HG03469 (cell line): ENCODE data around the gene GRIK3.
"Not testable (repeated sequence)": the region's sequence is repeated elsewhere in the genome, so short reads cannot be mapped to it uniquely, and the experiment has no call there.

ENCODE experiments used
- ATAC-seq: cut with Tn5 transposase; IDR thresholded peaks from one replicate; pipeline ENCODE4 v1.9.1; 2021; ENCODE audit warnings: mild to moderate bottlenecking, moderate library complexity, moderate number of reproducible peaks; ENCODE audit not compliant: unreplicated experiment

The GRIK3 gene

GRCh38 chr1:36771660-36772284 lies 262.5 kb downstream of the GRIK3 start:
- no peak for ATAC-seq

DNA sequence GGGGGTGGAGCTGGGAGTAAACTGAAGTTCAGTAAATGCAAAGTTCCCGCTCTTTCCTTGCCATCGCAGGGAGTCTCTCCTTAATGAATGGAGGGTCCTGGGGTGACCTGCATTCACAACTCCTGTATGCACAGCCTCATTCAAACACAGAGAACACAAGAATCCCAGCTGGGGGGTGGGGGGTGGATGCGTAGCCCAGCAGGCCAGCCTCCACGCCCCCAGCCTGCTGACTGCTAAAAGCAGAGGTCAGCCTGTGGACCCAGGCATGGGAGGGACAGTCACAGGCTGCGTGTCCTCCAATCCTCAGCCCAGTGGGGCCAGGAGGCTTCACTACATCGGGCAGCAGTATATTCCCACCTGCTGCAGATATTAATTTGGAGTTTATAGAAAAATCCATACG lies 263.1 kb downstream of the GRIK3 start:
- ATAC-seq: no peak

DNA sequence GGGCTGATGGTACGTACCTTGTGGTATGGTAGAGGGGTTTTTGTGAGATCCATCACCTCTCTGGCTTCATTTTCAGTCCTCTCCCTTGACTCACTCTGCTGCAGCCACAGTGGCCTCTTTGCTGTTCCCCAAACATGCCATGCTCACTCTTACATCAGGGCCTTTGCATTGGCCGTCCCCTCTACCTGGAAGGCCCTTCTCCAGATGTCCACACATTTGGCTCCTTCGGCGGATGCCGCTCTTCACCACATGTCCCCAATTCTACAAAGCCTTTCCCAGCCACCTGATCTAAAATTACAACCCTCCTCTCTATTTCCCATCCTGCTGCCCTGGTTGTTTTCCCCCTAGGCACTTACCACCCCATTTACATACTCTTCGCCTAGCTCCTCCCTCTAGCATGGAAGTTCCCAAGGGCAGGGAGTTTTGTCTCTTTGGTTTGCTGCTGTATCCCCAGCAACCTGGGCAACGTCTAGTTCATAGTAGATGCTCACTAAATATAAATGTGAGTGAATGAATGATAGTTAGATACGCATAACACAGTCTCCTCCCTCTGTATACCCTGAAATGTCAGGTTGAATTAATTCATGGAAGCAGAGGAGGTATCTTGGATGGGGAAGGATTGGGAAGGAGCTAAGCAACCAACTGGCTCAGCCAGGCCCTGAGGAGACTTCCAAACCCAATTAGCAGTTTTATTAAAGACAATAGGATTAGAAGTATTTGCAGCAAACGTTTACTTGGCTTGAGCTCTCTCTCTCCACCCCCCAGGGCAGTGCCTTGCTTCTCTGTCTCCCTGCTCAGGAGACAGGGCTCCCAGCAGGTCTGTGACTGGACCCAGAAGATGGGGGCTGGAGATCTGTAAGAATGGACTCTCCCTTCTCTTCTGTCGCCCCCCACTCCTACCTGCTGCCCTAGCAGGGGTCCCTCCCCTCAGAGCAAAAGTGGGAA lies 264.2 kb downstream of the GRIK3 start:
- no peak for ATAC-seq

GRCh38 chr1:36768486-36769178 lies 265.7 kb downstream of the GRIK3 start:
- ATAC-seq: no peak

DNA sequence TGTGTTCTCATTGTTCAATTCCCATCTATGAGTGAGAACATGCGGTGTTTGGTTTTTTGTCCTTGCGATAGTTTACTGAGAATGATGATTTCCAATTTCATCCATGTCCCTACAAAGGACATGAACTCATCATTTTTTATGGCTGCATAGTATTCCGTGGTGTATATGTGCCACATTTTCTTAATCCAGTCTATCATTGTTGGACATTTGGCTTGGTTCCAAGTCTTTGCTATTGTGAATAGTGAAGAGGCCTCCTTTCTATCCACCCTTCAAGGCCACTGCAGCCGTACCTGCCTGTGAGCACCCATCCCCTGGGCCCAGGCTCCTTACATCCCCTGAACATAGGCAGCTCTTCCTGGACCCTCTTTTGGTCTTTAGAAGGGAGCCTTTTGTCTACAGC lies 266.9 kb downstream of the GRIK3 start:
- ATAC-seq: not testable (repeated sequence)

- no peak for ATAC-seq
Observed at GRCh38 chr1:36766481-36766880, 267.8 kb downstream of the GRIK3 start.

DNA sequence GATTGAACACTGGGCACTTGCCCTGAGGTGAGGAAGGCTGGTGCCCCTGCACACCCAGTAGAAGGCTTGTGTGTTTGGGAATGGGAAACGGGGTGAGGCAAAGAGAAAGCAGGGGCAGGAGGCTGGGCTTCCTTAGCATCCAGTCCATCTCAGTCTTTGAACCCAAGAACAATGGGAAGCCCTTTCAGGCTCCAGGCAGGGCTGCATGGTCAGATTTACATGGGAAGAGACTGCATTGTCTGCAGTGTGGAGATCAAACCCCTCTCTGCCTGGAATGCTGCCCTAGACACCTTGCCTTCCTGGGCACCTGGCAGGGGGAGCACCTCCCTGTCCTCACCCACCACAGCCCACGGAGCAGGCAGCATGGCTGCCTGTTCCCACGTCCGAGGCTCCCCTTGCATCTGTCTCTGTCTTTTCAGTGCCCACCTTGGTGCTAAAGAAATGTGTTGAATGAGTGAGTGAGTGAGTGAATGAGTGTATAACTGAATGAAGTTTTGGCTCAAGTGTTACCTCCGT lies 268.5 kb downstream of the GRIK3 start:
- ATAC-seq: no peak

DNA sequence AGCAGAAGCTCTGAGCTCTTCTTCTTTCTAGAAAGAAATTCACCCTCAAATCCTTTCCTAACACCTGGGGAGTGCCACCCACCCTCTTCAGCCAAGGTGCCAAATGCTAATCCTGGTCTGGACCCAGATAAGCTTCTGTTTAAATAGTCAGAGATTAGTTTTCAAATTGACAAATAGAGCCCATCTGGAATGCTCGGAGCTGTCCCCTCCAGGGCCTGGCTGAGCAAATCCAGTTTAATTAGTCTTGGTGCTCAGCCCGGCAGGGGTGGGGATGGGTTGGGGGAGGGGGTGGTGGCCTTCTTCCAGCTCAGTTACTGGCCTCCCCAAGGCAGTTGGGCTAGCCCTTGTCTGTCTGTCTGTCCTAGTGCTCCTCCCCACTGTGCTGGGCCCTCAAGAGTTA lies 269.5 kb downstream of the GRIK3 start:
- ATAC-seq: no peak

- ATAC-seq: no peak
Observed at GRCh38 chr1:36763771-36764170, 270.5 kb downstream of the GRIK3 start.

DNA sequence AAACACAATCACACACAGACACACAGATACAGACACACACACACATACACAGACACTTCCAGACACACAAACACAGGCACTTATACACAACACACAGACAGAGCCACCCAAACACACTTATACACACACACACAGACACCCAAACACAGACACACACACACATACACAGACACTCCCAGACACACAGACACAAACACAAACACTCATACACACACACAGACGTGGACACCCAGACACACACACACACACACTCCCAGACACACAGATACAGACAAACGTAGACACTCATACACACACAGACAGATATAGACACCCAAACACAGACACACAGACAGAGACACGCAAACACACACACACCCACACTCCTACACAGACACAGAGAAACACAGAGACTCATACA lies 272.1 kb downstream of the GRIK3 start:
- no peak for ATAC-seq

DNA sequence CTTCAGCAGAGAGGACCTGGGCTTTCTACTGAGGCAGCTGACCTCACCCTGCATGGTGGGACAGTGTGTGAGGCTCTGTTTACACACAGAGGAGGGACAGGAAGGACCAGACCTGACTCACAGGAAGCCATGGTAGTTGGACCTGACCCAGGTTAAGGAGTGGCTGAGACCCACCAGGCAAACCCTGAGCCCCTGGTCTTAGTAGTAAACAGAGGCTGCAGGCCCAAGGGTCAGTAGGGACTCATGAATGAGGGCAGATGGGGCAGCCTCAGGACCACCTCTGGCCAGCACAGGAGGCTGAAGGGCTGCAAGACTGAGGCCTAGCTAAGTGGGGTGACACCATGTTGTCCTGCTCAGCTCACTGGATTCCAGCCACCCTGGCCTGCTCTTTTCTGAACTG lies 273.2 kb downstream of the GRIK3 start:
- ATAC-seq: no peak

GRCh38 chr1:36760081-36760480 lies 274.2 kb downstream of the GRIK3 start:
- no peak for ATAC-seq

GRCh38 chr1:36759355-36759754 lies 275.0 kb downstream of the GRIK3 start:
- ATAC-seq: no peak

- no peak for ATAC-seq
Observed at GRCh38 chr1:36755303-36756230, 278.7 kb downstream of the GRIK3 start.

DNA sequence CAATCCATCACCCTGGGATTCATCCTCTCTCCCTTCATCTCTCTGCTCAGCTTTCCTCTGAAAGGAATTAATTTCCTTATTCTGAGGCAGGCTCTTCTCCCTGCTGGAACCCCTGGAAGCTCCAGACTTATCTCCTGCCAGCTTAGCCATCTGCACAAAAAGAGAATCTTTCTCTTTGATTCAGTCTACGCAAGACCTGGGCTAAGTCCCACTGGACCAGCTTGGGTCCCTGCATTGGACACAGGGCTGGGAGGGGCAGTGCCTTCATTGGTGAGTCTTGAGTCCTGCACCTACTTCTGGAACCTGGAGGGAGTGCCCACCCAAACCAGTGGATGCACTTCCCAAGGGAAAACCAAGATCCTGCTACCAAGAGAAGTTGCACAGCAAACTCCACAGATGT lies 279.9 kb downstream of the GRIK3 start:
- no peak for ATAC-seq

- no peak for ATAC-seq
Observed at GRCh38 chr1:36753451-36753850, 280.9 kb downstream of the GRIK3 start.

DNA sequence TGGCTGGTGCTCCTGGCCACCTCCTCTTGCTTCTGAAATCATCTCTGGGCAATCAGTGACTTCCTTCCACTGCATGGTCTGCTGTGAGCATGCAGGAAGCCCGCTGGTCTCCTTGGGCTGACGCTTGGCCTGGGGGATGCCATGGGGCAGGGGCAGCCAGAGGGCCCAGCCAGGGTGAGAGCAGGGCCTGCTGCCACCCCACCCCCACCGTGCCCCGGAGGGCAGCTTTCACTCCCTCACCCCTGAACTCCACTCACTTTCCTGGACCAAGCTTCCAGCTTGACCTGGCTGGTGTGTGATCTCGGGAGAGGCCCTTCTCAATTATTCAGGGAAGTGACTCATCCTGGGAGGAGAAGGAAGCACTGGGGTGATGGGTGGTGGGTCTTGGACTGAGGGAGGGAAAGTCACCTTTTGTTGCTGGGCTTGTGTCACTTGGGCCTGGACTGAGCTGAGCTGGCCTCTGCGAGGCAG lies 281.4 kb downstream of the GRIK3 start:
- no peak for ATAC-seq

GRCh38 chr1:36752431-36752830 lies 281.9 kb downstream of the GRIK3 start:
- ATAC-seq: no peak

DNA sequence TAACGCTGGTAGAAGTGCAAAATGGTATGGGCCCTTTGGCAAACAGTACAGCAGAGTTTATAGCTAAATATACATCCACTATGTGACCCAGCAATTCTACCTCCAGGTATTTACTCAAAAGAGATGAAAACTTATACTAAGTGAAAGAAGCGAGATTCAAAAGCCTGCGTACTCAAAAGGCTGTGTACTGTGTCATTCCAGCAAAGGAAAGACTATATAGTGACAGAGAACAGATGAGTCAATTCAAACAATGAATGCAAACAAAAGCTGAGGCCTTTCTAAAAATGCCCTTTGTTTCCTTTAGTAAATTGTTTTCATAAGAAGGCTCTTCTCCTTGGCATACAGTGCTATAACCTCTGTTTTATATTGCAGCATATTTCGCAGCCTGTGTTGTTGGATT lies 282.8 kb downstream of the GRIK3 start:
- ATAC-seq: no peak

DNA sequence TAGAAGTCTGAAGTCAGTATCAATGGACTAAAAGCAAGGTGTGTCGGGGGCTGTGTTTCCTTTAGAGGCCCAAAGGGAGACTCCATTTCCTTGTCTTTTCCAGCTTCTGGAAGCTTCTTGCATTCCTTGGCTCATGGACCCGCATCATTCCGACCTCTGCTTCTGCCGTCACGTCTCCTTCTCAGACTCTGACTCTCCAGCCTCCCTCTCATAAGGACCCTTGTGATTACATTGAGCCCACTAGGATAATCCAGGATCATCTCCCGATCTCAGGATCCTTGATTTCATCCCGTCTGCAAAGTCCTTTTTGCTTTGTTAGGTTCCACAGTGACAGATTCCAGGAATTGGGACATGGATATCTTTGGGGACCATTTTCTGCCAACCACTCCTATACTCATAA lies 285.8 kb downstream of the GRIK3 start:
- no peak for ATAC-seq
